Transverse colon (tissue), 4 donors: ENCODE results near the gene GAS5. TPM values are rescaled to one million over a fixed set of nuclear protein-coding genes. Genes with fewer than 3 reads are reported as not detected.
"Not testable (repeated sequence)": the region's sequence is repeated elsewhere in the genome, so short reads cannot be mapped to it uniquely, and the experiment has no call there.

Source experiments
- DNase-seq: peaks from one replicate; pipeline ENCODE4 v3.0.0-alpha.2; 2019
- H3K27ac ChIP-seq, 4 donors: fragments of 200-600 bp; sonication (generic); 2 replicates each; pipeline ENCODE4 v1.5.1; 2016 to 2018; ENCODE audit warnings: inconsistent platforms in 4 of 4
- H3K27me3 ChIP-seq: fragments of 200-600 bp; sonication (generic); 2 replicates; pipeline ENCODE4 v1.5.1; 2017; ENCODE audit warnings: inconsistent platforms
- H3K36me3 ChIP-seq, 4 donors: fragments of 200-600 bp; sonication (generic); 2 replicates each; pipeline ENCODE4 v1.5.1; 2017 to 2019; ENCODE audit warnings: inconsistent platforms in 4 of 4
- H3K4me1 ChIP-seq, 4 donors: fragments of 200-600 bp; sonication (generic); 2 replicates each; pipeline ENCODE4 v1.5.1; 2017 to 2020; ENCODE audit warnings: inconsistent platforms in 4 of 4
- H3K4me3 ChIP-seq, 4 donors: fragments of 200-600 bp; sonication (generic); 1 replicate in 1 of 4; 2 replicates in 3 of 4; pipeline versions ENCODE4 v1.5.1 to v1.6.1; 2017 to 2019; ENCODE audit warnings: inconsistent platforms in 4 of 4
- H3K9me3 ChIP-seq, 2 donors: fragments of 200-600 bp; sonication (generic); 2 replicates each; pipeline ENCODE4 v1.5.1; 2017 to 2019; ENCODE audit warnings: inconsistent platforms in 2 of 2
- EP300 ChIP-seq: sonication (generic); formaldehyde crosslinking; IDR thresholded peaks from one replicate; pipeline ENCODE4 v1.6.1; 2017; ENCODE audit warnings: antibody characterized with exemption, low read depth
- POLR2A ChIP-seq: fragments of 450-650 bp; IDR thresholded peaks from one replicate; pipeline ENCODE4 v1.6.1; 2016; ENCODE audit warnings: antibody characterized with exemption, mild to moderate bottlenecking, moderate library complexity
- POLR2AphosphoS5 ChIP-seq, 3 donors: sonication (generic); formaldehyde crosslinking; IDR thresholded peaks; one replicate each; pipeline ENCODE4 v1.6.1; 2016; ENCODE audit warnings: antibody characterized with exemption in 3 of 3
- WGBS, 2 donors: methylation state at CpG; one replicate each; pipeline ENCODE4 v1.1.5; 2018; ENCODE audit warnings: low coverage in 1 of 2; 5-methylcytosine and 5-hydroxymethylcytosine counted together
- in situ Hi-C, 4 donors: fragments of 200-750 bp; cut with MboI; loops; one replicate each; pipeline versions ENCODE4 v1.15.0 to v1.15.1; 2017; ENCODE audit warnings: low sequenced_read_pairs in 3 of 4, low pct_ligation_motif_present in 1 of 4, low pct_unique_long_range_greater_than_20kb in 1 of 4
- intact Hi-C: fragments of 100-400 bp; cut with DNase I; formaldehyde crosslinking; loops from one replicate; pipeline ENCODE4 v1.15.1; 2023; ENCODE audit warnings: low total_unique reads
- total RNA-seq, 4 donors: library from RNA; depleted of rRNA; stranded (reverse); fragments of >200 nt; gene quantifications; one replicate each; pipeline ENCODE4 v1.1.0, GENCODE V29; 2016
- TF ChIP-seq, protein P1 (sequence below), 5 experiments: fragments of 200-600 bp in 3 of 5; fragments of 450-650 bp in 2 of 5; sonication (generic) in 3 of 5; IDR thresholded peaks; 1 replicate in 2 of 5; 2 replicates in 3 of 5; pipeline ENCODE4 v1.5.1; 2016 to 2017; ENCODE audit warnings: antibody characterized with exemption in 5 of 5, inconsistent platforms in 3 of 5, mild to moderate bottlenecking in 2 of 5, moderate library complexity in 1 of 5

Gene GAS5
- total RNA-seq, 4 donors from 2014 or later = 82.7 to 435 (median 193) TPM

DNA sequence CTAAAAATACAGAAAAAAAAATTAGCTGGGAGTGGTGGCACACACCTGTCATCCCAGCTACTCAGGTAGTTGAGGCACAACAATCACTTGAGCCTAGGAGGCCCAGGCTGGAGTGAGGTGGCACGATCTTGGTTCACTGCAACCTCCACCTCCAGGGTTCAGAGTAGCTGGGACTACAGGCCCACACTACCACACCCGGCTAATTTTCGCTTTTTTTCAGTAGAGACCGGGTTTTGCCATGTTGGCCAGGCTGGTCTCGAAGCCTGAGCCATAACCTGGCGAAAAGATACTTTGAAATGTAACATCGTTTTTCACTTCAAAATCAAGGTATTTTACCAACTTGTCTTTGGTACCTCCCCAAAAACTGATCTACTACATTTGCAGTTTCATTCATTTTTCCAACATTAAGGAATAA is 6.1 kb downstream of the GAS5 start:
- intact Hi-C loops = no loop called here
- Histone ChIP-seq H3K36me3 (peaks cover 0 to 54% (median 22%) of the 10 kb centered on the region in 4 donors), H3K27me3 (no peaks in the 10 kb centered on the region), H3K9me3 (no peaks in the 10 kb centered on the region), H3K4me1 (peaks cover 7 to 22% (median 16%) of the 10 kb centered on the region in 4 donors), H3K4me3 (no peak overlapping the region), H3K27ac (no peak overlapping the region)
- TF ChIP-seq POLR2A (no peak), EP300 (no peak), POLR2AphosphoS5 (IDR thresholded peaks at IDR 0.05) (no peak)
- TF ChIP-seq, protein P1, sequence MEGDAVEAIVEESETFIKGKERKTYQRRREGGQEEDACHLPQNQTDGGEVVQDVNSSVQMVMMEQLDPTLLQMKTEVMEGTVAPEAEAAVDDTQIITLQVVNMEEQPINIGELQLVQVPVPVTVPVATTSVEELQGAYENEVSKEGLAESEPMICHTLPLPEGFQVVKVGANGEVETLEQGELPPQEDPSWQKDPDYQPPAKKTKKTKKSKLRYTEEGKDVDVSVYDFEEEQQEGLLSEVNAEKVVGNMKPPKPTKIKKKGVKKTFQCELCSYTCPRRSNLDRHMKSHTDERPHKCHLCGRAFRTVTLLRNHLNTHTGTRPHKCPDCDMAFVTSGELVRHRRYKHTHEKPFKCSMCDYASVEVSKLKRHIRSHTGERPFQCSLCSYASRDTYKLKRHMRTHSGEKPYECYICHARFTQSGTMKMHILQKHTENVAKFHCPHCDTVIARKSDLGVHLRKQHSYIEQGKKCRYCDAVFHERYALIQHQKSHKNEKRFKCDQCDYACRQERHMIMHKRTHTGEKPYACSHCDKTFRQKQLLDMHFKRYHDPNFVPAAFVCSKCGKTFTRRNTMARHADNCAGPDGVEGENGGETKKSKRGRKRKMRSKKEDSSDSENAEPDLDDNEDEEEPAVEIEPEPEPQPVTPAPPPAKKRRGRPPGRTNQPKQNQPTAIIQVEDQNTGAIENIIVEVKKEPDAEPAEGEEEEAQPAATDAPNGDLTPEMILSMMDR (IDR thresholded peaks at IDR 0.05) = no peak
- in situ Hi-C loops = no loop called here
- 91 to 93% methylated on average over 6 to 7 of the region's 7 CpGs for WGBS, 2 donors
- DNase-seq = no peak

DNA sequence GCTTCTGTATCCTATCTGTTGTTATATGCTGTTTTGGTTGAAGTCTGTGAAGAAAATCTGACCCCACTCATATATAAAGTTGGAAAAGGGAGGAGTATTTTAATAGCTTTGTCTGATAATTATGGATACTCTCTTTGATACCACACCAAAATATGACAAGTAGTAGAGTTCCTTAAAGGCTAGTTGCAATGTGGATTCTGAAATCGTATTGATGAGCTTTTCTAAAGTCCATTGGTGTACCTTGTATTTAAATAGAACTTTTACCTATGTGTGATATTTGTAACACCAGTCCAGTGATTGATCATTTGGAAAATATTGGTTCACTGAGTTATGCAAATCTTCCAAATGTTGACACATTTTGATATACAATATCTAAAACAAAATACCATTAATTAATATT is 7.7 kb downstream of the GAS5 start:
- peaks cover 0 to 54% (median 21%) of the 10 kb centered on the region in 4 donors for H3K36me3 ChIP-seq
- in situ Hi-C loops = no loop called here
- TF ChIP-seq, protein P1 (IDR thresholded peaks at IDR 0.05) = no peak
- no peak for TF ChIP-seq POLR2AphosphoS5 (IDR thresholded peaks at IDR 0.05)
- no peak for TF ChIP-seq POLR2A
- no peak for TF ChIP-seq EP300
- no peaks in the 10 kb centered on the region for H3K9me3 ChIP-seq
- 84 to 91% methylated on average over 1 of the region's 1 CpG for WGBS, 2 donors
- intact Hi-C loops = no loop called here
- no peak for DNase-seq
- H3K27me3 ChIP-seq = no peaks in the 10 kb centered on the region
- peaks cover 0 to 5% (median under 1%) of the 10 kb centered on the region in 4 donors for H3K4me1 ChIP-seq
- H3K4me3 ChIP-seq = no peak overlapping the region
- H3K27ac ChIP-seq = no peak overlapping the region

DNA sequence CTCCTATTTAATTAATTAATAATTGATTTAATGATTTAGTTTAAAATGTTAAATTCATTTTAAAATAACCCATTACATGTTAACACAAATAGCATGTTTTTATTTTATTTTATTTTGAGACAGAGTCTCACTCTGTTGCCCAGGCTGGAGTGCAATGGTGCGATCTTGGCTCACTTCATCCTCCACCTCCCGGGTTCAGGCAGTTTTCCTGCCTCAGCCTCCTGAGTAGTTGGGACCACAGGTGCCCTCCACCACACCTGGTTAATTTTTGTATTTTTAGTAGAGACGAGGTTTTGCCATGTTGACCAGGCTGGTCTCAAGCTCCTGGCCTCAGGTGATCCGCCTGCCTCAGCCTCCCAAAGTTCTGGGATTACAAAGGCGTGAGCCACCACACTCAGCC is 8.2 kb downstream of the GAS5 start:
- H3K4me1 ChIP-seq, intact Hi-C loops, DNase-seq, in situ Hi-C loops, H3K27me3 ChIP-seq, H3K27ac ChIP-seq, H3K4me3 ChIP-seq, H3K9me3 ChIP-seq: not testable (repeated sequence)
- 94 to 95% methylated on average over 5 of the region's 5 CpGs for WGBS, 2 donors
- peaks cover 0 to 55% (median 19%) of the 10 kb centered on the region in 4 donors for H3K36me3 ChIP-seq

DNA sequence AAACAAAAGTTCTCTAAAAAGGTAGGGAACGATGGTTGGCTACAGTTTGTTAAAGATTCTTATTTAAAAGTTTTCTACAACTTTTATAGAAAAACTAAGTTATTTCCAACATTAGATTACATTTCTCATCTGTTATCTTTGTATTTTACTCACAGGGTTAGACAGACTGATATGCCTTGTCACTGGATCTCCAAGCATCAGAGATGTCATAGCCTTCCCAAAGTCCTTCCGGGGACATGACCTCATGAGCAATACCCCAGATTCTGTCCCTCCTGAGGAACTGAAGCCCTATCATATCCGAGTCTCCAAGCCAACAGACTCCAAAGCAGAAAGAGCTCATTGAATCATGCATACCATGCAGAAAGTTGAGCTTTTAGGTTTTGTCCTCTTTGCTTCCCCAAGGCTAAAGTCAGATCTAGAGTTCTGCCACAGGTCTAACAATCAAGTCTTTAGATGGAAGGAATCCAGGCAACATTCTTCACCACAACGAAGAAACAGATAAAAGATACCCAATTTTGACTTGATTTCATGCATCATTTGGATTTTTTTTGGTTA is 10.3 kb downstream of the GAS5 start:
- in situ Hi-C loops = no loop called here
- H3K36me3 ChIP-seq = peaks cover 0 to 53% (median 16%) of the 10 kb centered on the region in 4 donors
- TF ChIP-seq POLR2AphosphoS5 (IDR thresholded peaks at IDR 0.05) = no peak
- no peak for TF ChIP-seq POLR2A
- TF ChIP-seq, protein P1 (IDR thresholded peaks at IDR 0.05) = no peak
- no peak for TF ChIP-seq EP300
- DNase-seq = no peak
- H3K4me1 ChIP-seq = no peaks in the 10 kb centered on the region
- H3K27me3 ChIP-seq = no peaks in the 10 kb centered on the region
- intact Hi-C loops = no loop called here
- H3K4me3 ChIP-seq = no peak overlapping the region
- WGBS, 2 donors = 89 to 93% methylated on average over 4 of the region's 4 CpGs
- no peak overlapping the region for H3K27ac ChIP-seq
- no peaks in the 10 kb centered on the region for H3K9me3 ChIP-seq

DNA sequence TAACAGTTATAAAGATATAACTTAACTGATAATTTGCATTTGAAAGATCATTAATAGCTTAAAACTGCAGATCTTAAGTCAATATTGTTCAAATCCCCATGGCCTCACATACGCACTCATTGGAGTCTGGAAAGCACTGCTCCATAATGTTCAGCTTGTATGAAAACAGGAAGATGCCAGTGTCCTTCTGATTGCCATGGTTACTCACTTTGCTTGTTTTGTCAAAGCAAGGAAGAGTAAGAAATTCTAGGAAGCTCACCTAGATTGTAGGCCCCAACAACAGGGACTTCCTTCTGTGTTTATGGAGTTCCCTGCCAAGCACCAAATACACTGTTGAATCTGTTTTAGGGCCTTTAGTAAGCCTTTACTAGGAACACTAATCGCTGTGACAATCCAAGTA is 10.9 kb downstream of the GAS5 start:
- intact Hi-C loops = no loop called here
- H3K4me3 ChIP-seq = no peak overlapping the region
- TF ChIP-seq, protein P1 (IDR thresholded peaks at IDR 0.05) = no peak
- TF ChIP-seq EP300 (no peak), POLR2AphosphoS5 (IDR thresholded peaks at IDR 0.05) (no peak), POLR2A (no peak)
- H3K27me3 ChIP-seq = no peaks in the 10 kb centered on the region
- no peak overlapping the region for H3K27ac ChIP-seq
- no peaks in the 10 kb centered on the region for H3K4me1 ChIP-seq
- in situ Hi-C loops = no loop called here
- 93 to 94% methylated on average over 2 of the region's 2 CpGs for WGBS, 2 donors
- no peak for DNase-seq
- H3K36me3 ChIP-seq = peaks cover 0 to 54% (median 16%) of the 10 kb centered on the region in 4 donors
- no peaks in the 10 kb centered on the region for H3K9me3 ChIP-seq
